ENCODE results near the gene USP3. TPM values are rescaled to one million over a fixed set of nuclear protein-coding genes. Genes with fewer than 3 reads are reported as not detected.

The USP3 gene
- polyA plus RNA-seq, 1 donor (not counting 4 experiments of a cell fraction or from before 2014, with no cell fraction given), result 16.2 TPM

GRCh38 chr15:63475707-63476106 lies 28.7 kb upstream of the USP3 start:
- peak overlapping the region; percentile 3 for H3K27ac ChIP-seq (ENCODE audit: control insufficient read depth, insufficient read depth, low read length)

DNA sequence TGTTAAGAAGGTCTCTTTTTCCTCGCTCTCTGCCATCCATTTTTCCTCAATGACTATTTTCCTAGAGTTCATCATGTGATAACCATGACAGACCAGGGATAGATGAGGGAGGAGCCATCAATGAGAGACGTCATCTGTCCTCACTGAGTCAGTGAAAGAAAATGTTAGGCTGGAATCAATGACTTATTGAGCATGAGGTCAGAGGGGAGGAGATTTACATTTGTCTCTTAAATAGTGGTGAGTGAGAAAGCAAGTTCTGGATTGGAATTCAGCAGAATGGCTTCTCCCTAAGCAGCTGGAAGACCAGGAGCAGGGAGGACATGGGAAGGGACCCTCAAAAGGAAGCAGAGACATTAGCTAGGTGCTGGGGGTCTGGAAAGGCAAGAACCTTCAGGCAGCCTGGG lies 28.2 kb upstream of the USP3 start:
- Histone ChIP-seq H2AFZ (ENCODE audit: control insufficient read depth, low read length) (peak overlapping the region; percentile 37), H3K27me3 (ENCODE audit: control insufficient read depth, extremely low read depth, insufficient read depth, low read length) (no peaks in the 10 kb centered on the region), H3K27ac (ENCODE audit: control insufficient read depth, insufficient read depth, low read length) (peak overlapping the region; percentile 3), H3K9me1 (ENCODE audit: control insufficient read depth, extremely low read depth, insufficient read depth, low read length) (no peaks in the 10 kb centered on the region), H3K4me2 (ENCODE audit: control insufficient read depth, extremely low read depth, insufficient read depth, low read depth, low read length) (peak overlapping the region; percentile 1), H3K4me3 (ENCODE audit: control insufficient read depth in 2 of 3, extremely low read depth in 1 of 3, insufficient read depth in 2 of 3, low read depth in 1 of 3, low read length in 3 of 3) (no peak overlapping the region), H3K9me3 (ENCODE audit: control insufficient read depth, low read depth, low read length) (no peaks in the 10 kb centered on the region), H3K79me2 (ENCODE audit: control insufficient read depth, insufficient read depth, low read length) (no peaks in the 10 kb centered on the region), H3K9ac (ENCODE audit: control insufficient read depth, extremely low read depth, insufficient read depth, low read length) (no peak overlapping the region), H4K20me1 (ENCODE audit: control insufficient read depth, extremely low read depth, insufficient read depth, low read length) (no peaks in the 10 kb centered on the region), H3K4me1 (ENCODE audit: control insufficient read depth, extremely low read depth, insufficient read depth, low read length) (peaks cover 8% of the 10 kb centered on the region), H3K36me3 (ENCODE audit: control insufficient read depth in 2 of 2, extremely low read depth in 1 of 2, insufficient read depth in 2 of 2, low read length in 2 of 2) (no peaks in the 10 kb centered on the region)
- dilution Hi-C loops (cut with MboI; ENCODE audit: extremely low pct_ligation_motif_present, low sequenced_read_pairs), result no loop called here
- FAIRE-seq (peak; percentile 26), DNase-seq (ENCODE audit: low read depth, low spot score) (peak; percentile 60)
- no peak for TF ChIP-seq EZH2 (IDR thresholded peaks at IDR 0.05; ENCODE audit: low read length)
- TF ChIP-seq CTCF (optimal IDR thresholded peaks at IDR 0.05 in 1 of 3, IDR thresholded peaks at IDR 0.05 in 1 of 3, conservative IDR thresholded peaks at IDR 0.05 in 1 of 3; ENCODE audit: extremely low read depth in 1 of 3, insufficient read depth in 2 of 3, low read length in 3 of 3), result no peak

More at GRCh38 chr15:63475707-63476106, 28.7 kb upstream of the USP3 start:
- Histone ChIP-seq H3K9ac (ENCODE audit: control insufficient read depth, extremely low read depth, insufficient read depth, low read length) (no peak overlapping the region), H3K4me3 (ENCODE audit: control insufficient read depth in 2 of 3, extremely low read depth in 1 of 3, insufficient read depth in 2 of 3, low read depth in 1 of 3, low read length in 3 of 3) (no peak overlapping the region), H2AFZ (ENCODE audit: control insufficient read depth, low read length) (no peak overlapping the region), H3K9me1 (ENCODE audit: control insufficient read depth, extremely low read depth, insufficient read depth, low read length) (no peaks in the 10 kb centered on the region), H3K9me3 (ENCODE audit: control insufficient read depth, low read depth, low read length) (no peaks in the 10 kb centered on the region), H3K79me2 (ENCODE audit: control insufficient read depth, insufficient read depth, low read length) (no peaks in the 10 kb centered on the region), H3K36me3 (ENCODE audit: control insufficient read depth in 2 of 2, extremely low read depth in 1 of 2, insufficient read depth in 2 of 2, low read length in 2 of 2) (no peaks in the 10 kb centered on the region), H3K27me3 (ENCODE audit: control insufficient read depth, extremely low read depth, insufficient read depth, low read length) (no peaks in the 10 kb centered on the region), H3K4me2 (ENCODE audit: control insufficient read depth, extremely low read depth, insufficient read depth, low read depth, low read length) (no peak overlapping the region), H3K4me1 (ENCODE audit: control insufficient read depth, extremely low read depth, insufficient read depth, low read length) (peaks cover 8% of the 10 kb centered on the region), H4K20me1 (ENCODE audit: control insufficient read depth, extremely low read depth, insufficient read depth, low read length) (no peaks in the 10 kb centered on the region)
- no peak for DNase-seq (ENCODE audit: low read depth, low spot score)
- no peak for FAIRE-seq
- TF ChIP-seq CTCF (optimal IDR thresholded peaks at IDR 0.05 in 1 of 3, IDR thresholded peaks at IDR 0.05 in 1 of 3, conservative IDR thresholded peaks at IDR 0.05 in 1 of 3; ENCODE audit: extremely low read depth in 1 of 3, insufficient read depth in 2 of 3, low read length in 3 of 3) (no peak), EZH2 (IDR thresholded peaks at IDR 0.05; ENCODE audit: low read length) (no peak)
- dilution Hi-C loops (cut with MboI; ENCODE audit: extremely low pct_ligation_motif_present, low sequenced_read_pairs), result no loop called here

Measured in keratinocyte (primary cell).